ENCODE data around the gene URB2.
A peak's percentile ranks its signal among the peaks of the same experiment; 100 is the strongest.
"Not testable (repeated sequence)": the region's sequence is repeated elsewhere in the genome, so short reads cannot be mapped to it uniquely, and the experiment has no call there.

The URB2 gene

DNA sequence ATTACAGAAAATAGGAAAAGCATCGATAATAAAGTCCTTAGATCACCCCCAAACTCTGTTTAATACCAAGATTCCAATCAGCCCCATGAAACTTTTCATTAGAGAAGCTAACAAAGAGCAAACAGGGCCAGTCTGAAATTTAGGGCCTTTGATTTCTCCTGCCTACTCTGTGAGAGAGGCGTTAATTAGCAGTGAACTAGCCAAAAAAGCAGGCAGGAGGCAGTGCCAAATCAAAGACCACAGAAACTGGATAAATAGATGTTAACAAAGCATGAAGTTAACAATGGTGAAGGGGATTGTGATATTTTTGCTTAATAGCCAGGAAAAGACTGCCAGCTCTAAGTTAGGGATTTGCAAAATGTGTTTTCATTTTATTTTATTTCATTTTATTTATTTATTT lies 11.3 kb upstream of the URB2 start:
- DNase-seq = no peak

DNA sequence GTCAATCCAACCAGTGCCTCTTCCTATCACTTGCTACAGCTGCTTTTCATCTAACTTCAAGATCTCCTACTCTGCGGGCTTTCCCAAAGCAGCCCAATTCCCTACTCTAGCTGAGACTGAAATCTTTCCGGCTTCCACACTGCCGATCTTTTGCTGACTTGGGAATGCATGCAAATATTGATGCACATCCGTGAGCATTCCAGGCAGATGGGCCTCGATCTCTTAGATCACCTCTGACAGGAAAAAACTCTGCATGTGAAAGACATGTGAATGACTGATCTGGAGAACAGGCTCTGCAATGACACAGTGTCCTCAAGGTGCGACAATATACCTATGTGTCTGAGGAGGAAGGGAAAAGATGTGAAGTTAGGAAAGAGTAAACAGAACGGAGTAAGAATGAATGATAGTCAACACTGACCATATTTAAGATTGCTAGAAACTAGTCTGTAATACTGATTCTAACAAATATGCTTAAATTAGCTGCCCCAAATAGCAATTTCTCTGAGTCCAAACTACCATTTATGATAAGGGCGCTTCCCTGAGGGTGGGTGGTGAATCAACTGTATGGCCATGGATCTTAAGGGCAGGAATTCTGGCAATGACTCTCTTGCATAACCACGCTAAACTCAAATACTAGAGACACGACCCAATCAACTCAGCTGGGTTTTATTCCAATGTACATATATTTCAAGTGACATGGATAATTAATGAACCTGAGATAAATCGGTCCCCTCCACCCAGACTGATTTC lies 8.5 kb upstream of the URB2 start:
- no peak for DNase-seq

DNA sequence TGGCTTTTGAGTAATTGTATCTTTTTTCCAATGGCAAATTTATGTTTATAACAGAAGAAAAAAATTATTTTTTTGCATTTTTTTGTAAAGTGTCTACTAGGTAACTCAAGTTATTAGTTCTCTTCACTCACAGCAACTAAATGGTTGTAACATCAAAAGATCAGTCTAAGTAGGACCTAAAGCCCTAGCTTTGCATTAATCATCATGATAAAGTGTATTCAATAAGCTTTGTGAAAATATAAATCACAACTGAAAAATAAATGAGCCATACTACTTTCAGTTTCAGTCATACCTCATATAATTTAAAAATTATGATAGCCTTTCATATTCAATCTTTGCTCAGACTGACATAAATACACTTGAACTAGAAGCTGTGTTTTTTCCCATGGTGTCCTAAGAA lies 7.0 kb upstream of the URB2 start:
- no peak for DNase-seq

DNA sequence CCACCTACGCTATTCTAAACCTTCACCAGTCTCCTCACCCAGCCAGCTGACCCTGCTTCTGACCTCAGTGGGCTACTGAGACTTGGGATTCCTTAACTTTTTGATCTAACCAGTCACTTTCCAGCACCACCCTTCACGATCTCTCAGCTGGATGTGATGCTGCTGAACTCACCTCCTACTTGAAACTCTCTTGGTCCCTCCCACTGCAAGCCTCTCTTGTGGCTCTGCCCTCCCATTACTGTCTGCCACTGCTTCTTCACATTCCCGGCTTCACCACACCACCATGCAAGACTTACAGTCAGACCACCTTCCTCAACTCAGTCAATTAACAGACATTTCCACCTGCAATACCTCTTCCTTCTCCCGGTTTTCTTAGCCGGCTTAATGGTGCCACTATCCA lies 6.4 kb upstream of the URB2 start:
- peak in 1 of 5 experiments; percentile 17 for DNase-seq

DNA sequence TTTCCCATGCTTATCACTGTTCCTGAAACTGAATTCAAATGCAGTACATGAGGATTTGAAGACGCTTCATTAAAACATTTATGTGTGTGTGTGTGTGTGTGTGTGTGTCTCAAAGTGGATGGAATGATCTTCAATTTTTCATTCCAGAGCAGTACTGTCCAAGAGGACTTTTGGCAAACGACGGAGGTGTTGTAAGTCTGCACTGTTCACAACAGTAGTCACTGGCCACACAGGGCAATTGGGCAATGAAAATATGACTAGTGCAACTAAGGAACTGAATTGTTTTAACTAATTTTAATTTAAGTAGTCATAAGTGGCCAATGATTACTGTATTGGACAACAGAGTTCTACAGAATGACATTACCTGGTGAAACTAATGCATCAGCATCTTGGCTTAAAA lies 5.2 kb upstream of the URB2 start:
- no peak for DNase-seq

DNA sequence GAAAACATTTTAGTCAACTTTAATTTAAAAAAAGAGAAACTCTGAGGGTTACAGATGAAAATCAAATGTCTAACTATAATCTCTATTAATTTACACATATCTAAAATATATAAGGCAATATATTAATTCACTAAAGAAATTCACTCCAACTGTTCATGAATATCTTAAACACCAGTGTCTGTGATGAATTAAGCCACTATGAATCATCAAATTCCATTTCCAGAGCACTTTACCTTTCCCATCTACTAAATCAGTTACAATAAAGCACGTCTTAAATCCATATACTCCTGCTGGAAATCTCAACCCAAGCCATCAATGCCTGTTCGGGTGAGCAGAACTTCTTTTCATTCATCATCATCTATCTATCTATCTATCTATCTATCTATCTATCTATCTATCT lies 4.4 kb upstream of the URB2 start:
- DNase-seq = no peak

DNA sequence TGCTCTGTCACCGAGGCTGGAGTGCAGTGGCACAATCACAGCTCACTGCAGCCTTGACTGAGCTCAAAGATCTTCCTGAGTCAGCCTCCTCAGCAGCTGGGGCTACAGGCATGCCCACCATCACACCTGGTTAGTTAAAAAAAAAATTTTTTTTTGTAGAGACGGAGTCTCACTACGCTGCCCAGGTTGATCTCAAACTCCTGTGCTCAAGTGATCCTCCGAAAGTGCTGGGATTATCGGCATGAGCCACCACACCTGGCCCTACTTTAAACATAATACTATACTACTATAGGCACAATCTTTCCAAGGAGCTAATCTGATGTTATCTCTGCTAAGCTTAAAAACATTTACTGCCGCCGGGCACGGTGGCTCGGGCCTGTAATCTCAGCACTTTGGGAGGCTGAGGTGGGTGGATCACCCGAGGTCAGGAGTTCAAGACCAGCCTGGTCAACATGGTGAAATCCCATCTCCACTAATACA lies 3.4 kb upstream of the URB2 start:
- not testable (repeated sequence) for DNase-seq

DNA sequence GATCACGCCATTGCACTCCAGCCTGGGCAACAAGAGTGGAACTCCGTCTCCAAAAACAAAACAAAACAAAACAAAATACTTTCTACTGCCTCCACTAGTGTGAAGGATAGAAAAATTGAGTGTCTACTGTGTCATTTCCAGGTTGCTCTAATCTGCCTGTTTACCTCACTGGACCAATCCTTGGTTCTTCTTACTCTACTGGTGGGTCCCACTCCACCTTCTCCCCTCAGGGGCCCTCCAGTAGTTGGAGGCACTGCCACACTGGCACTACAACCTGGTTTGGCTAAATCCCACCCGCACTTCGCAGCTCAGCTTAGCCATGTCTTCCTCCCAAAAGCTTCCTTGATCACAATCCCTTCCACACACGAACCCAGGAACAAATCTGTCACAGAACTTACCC lies 2.8 kb upstream of the URB2 start:
- DNase-seq = no peak

DNA sequence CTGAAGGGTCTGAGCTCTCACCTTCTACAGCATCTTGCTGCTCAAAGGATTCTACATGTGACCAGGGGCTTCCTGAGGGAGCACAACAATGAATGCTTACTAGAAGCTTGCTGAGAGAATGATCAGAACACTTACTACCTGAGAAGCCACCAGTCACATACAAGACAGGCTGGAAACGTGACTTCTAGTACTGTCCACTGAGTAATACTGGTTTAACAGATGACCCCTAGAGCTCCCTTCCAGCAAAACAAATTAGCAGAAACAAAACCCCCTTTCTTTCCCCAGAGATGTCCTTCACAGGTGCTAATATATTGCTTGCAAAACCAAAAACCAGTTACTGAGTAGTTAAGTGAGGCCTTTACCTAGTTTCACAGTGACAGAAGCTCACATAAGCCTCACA lies 2.2 kb upstream of the URB2 start:
- DNase-seq = no peak

DNA sequence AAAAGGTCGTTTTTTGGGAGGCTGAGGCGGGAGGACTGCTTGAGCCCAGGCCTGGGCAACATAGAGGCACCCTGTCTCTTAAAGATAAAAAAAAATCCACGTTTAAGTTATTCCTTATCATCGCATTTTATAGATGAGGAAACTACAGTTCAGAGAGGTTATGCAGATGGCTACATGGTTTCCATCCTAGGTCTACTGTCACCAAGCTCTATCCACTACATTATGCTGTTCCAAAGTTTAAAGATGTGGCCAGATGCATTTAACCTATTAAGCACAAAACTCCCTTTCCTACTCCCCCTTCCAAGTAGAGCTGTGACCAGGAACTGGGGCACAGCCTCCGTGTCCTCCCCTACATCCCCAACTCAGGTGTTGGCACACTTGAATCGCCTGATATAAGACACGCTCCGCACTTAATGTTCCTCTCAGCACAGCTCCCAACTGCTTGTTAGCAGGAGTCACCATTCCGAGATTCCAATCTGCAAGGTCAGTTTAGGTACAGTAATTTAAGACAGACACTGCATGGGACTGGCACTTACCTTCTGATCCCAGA lies 1.5 kb upstream of the URB2 start:
- DNase-seq = no peak

DNA sequence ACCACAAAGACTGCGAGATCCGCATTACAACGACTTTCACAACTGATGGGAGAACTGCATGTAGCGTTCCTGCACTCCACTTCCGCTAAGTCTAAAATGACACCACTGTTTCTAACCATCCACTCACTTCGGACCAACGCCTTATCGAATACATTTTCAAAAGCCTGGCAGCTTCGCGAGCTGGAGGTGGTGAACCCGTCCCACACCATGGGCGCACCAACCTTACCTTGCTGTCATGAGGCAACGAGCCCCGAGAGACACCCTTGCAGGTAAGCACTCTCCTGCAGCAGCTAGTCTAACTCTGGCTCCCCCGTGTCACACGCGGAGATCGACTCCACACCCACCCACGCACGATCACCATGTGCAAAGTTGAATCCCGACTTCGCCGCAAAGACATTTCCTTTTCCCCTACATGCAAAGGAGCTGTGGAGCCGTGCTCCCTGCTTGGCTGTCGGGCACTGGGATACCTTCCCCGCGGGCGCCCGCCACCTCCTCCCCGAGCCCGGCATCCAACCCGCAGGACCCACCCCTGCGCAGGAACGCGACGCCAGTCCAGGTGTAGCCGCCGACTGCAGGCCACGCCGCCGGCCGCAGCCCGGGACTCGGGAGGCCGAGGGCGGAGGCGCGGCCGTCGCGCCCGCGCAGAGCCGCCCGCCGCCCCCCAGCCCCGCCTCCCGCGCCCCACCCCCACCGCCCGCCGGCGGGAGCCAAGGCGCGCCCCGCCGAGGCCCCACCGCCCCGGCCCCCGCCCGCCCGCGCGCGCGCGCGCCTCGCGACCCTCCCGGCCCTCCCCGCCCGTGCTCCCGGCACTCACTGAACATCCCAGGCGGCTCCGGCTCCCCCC lies 754 bp upstream of the URB2 start:
- peak; percentile 18 to 56 (median 27) for DNase-seq

DNA sequence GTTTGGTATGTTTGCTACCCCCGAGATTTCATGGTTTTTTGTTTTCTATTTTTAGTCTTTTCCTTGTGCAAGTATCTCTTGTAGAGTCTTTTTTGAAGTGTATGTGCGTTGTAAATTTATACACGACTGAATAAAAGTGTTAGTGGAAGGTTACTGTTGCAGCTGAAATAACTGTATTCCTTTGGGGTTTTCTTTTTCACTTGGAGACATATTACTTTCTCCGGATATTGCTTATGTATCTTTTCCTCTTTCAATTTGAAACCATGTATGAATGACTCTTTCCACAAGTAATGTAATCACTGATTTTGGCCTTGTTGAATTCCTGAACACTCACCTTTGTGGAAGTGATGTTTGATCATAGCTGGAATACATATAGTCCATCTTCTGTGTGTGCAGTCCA lies 956 bp downstream of the URB2 start:
- DNase-seq = no peak

DNA sequence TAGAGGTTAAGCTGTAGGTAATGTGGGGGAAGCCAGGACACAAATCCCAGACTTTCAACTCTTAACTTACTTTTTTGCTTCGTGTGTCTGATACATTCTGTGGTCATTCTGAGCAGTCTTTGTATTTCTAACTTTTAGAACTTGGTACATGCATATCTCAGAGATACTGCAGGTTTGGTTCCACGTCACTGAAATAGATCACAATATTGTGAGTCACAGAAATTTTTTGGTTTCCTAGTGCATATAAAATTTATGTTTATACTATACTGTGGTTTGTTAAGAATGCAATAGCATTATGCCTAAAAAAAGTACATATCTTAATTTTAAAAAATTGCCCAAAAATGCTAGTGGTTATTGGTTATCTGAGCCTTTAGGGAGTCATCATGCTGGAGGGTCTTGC lies 3.2 kb downstream of the URB2 start:
- DNase-seq = no peak

DNA sequence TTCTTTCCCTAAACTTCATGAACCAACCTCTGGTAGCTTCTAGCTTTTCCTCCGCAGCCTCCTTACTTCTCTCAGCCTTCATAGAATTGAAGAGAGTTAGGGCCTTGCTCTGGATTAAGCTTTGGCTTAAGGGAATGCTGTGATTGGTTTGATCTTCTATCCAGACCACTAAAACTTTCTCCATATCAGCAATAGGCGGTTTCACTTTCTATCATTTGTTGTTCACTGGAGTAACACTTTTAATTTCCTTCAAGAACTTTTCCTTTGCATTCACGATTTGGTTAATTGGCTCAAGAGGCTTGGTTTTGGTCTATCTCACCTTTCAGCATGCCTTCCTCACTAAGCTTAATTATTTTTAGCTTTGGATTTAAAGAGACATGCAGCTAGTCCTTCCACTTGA lies 5.1 kb downstream of the URB2 start:
- peak in 1 of 5 experiments; percentile 16 for DNase-seq

DNA sequence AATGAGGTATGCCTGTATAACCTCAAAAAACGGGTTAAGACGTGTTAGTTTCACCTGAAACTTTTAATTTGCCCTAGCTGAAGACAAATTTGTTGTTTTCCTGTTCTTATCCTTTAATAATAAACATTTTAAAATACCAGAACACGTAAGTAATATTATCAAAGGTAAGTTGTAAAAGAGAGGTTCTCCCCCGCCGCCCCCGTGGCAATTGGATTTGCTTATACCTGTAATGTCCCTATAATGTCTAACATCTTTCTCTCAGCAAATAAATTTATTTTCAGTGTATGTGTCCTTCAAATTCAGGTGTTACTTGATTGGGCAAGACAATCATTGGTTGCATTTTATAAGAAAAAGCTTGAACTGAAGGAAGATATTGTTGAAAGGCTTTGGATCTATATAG lies 5.9 kb downstream of the URB2 start:
- DNase-seq = no peak

DNA sequence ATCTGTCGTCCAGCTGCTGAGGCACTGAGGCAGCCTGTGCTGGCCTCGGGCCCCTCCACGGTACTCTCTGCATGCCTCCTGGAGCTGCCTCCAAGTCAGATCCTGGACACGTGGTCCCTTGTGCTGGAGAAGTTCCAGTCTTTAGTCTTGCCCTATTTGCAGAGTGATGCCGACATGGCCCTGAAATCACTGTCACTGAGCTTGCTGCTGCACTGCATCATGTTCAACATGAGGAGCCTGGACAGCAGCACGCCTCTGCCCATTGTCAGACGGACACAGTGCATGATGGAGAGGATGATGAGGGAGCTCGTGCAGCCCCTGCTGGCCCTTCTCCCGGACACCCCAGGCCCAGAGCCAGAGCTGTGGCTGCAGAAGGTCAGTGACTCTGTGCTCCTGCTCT lies 10.0 kb downstream of the URB2 start:
- DNase-seq = no peak

DNA sequence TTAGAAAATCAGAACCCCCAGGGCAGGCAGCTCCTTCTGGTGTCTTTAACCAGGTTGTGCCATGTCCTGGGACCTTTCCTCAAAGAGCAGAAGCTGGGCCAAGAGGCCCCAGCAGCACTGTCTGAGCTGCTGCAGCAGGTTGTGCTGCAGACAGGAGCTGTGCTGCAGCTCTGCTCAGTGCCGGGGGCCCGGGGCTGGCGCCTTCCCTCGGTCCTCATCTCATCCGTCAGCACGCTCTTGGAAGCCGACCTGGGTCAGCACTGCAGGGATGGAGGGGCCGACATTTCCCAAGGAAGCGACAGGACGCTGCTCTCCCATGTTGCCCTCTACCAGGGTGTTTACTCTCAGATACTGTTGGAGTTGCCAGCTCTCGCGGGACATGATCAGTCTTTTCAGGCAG lies 11.7 kb downstream of the URB2 start:
- no peak for DNase-seq

DNA sequence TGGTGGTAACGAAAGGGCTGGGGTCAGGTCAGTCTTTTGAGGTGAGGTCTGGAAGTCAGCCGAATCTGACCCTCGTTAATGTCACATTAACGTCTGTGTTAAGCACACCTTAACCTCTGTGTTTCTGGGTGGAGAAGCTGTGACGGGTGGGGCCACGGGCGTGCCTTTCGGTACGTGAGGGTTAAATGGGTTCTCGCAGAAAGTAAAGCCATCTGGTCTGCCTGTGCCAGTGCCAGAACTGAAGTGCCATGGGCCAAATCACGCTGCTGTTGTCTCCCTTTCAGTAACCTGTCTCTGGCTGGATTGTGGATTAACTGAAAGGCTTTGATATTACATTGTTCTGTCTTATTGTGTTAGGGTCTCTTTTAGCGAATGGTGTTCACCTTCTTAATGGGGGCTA lies 14.4 kb downstream of the URB2 start:
- no peak for DNase-seq

DNA sequence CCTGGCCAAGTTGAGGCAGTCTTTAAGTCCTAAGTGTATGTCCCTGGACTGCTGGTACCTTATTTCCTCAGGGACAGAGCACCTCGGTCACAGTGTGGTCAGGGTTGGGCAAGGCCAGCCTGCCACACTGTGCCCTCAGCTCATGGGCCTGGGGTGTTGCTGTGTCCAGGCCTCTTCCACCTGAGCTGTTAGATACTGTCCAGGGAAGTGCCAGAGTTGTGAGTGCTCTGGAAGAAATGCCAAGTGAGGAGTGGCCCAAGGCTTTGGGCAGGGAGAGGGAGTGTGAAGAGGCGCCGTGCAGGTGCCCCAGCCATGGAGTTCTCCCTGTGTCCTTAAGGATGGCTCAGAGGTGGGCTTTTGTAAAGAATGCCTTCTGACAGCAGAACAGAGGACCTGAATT lies 15.3 kb downstream of the URB2 start:
- no peak for DNase-seq

DNA sequence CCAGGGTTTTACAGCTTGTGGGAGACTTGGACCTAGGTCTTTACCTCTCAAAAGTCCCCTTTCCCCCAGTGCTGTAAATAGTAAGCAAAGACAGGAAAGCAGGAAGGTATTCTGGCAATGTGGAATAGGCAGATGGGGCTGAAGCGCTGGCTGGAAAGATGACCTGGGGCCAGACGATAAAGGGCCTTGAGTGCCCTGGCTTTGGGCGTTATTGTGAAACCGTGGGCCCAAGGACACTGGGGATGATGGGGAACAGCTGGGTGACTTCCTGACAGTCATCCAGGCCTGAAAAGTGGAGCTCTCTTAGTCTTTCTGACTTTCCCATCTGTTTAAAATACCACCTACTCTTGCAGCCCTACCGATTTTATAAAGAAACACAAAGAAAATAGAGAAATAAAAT lies 16.3 kb downstream of the URB2 start:
- no peak for DNase-seq

DNA sequence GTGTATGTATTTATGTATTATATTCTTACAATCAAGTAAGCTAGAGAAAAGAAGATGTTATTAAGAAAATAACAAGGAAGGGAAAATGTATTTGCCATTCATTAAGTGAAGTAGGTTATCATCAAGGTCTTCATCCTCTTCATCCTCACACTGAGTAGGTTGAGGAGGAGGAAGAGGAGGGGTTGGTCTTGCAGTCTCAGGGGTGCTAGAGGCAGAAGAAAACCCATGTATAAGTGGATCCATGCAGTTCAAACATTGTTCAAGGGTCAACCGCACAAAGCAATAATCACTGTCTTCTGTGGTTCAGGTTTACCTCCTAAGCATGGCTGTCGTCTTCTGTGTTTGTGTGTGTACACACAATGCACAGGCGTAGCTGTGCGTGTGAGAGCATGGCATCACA lies 16.9 kb downstream of the URB2 start:
- no peak for DNase-seq

DNA sequence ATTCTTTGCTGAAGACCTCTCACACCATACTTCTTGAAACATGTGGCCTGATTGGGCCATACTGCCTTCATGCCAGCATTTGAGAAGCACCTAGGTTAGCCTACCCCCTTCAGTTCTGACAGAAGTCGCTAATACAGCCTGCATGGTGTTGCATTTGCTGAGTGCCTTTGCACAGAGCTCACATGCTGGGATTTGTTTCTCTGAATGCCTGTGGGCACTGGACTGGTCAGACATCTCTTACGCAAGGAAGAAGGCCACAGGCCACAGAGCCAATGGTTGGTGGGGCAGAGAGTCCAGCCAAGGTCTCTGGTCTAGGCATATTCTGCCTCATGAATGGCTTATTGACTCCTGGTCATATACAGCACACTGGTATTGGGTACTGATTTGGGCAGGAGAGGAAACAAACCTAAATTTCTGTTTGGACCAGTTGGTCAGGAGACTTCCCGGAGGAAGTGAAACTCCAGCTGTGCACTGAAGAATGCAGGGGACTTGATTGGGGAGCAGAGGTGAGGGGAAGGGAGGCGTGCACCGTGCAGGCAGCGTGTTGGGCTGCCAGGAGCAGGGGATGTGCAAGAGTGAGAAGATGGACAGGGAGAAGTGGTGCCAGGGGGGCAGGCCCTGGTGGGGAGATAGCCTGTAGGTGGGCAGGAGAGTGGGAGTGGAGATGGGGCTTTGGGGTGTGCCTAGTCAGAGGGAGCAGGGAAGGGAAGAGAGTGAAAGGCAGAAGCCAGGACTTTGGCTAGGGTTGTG lies 18.1 kb downstream of the URB2 start:
- no peak for DNase-seq

DNA sequence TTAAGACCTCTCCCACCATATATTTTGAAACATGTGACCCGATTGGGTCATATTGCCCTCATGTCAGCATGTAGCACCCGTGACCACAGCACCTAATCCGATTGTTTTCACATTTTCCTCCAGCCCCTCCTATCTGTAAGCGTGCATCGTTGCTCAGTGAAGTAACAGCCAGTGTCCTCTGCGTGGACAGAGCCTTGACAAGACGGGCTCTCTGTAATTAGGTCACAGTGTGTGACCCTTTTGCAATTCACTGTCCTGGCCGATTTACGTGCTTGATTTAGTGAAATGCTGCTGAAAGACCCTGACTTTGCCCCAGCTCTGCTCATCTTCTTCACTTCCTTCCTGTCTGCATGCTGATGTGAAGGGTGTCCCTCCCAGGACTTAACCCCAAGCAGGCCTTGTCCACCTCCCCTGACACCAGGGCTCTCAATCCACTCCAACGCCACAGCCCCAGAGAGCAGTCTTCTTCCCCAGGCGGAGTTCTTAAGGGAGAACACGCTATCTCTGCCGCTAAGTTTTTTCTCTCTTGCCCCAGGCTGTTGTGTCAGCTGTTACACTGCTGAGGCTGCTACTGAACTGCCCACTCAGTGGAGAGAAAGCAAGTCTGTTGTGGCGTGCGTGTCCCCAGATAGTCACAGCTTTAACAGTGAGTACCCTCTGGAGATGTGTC lies 19.4 kb downstream of the URB2 start:
- no peak for DNase-seq
